Vagina (tissue), 2 donors: ENCODE data around the gene PARM1. TPM values are rescaled to one million over a fixed set of nuclear protein-coding genes. Genes with fewer than 3 reads are reported as not detected.

Experiments used
- DNase-seq, 2 donors: peaks; one replicate each; pipeline ENCODE4 v3.0.0-alpha.2; 2017; ENCODE audit errors: extremely low spot score in 2 of 2
- H3K27ac ChIP-seq: fragments of 200-600 bp; sonication (generic); one replicate; pipeline ENCODE4 v1.5.1; 2019
- H3K27me3 ChIP-seq: fragments of 200-600 bp; sonication (generic); one replicate; pipeline ENCODE4 v1.5.1; 2019
- H3K36me3 ChIP-seq, 2 donors: fragments of 200-600 bp; sonication (generic); one replicate each; pipeline ENCODE4 v1.5.1; 2017 to 2019
- H3K4me1 ChIP-seq: fragments of 200-600 bp; sonication (generic); one replicate; pipeline ENCODE4 v1.5.1; 2019
- H3K4me3 ChIP-seq, 2 donors: fragments of 200-600 bp; sonication (generic); 1 replicate in 1 of 2; 2 replicates in 1 of 2; pipeline ENCODE4 v1.5.1; 2016 to 2019
- H3K9me3 ChIP-seq: fragments of 200-600 bp; sonication (generic); one replicate; pipeline ENCODE4 v1.5.1; 2019
- POLR2A ChIP-seq, 2 donors: fragments of 450-650 bp; IDR thresholded peaks; one replicate each; pipeline ENCODE4 v1.6.1; 2017; ENCODE audit warnings: antibody characterized with exemption in 2 of 2, mild to moderate bottlenecking in 2 of 2, moderate library complexity in 2 of 2
- POLR2AphosphoS5 ChIP-seq, 2 donors: sonication (generic); formaldehyde crosslinking; IDR thresholded peaks; one replicate each; pipeline ENCODE4 v1.9.0; 2017; ENCODE audit warnings: antibody characterized with exemption in 2 of 2, mild to moderate bottlenecking in 2 of 2, low read depth in 1 of 2; ENCODE audit not compliant: insufficient read depth in 1 of 2
- intact Hi-C: fragments of 100-400 bp; cut with DNase I; formaldehyde crosslinking; loops from one replicate; pipeline ENCODE4 v1.15.1; 2023
- total RNA-seq: library from RNA; depleted of rRNA; stranded (reverse); fragments of >200 nt; gene quantifications from one replicate; pipeline ENCODE4 v1.2.3, GENCODE V29; 2016
- TF ChIP-seq, protein P1 (sequence below), 3 experiments: fragments of 450-650 bp in 2 of 3; fragments of 200-600 bp in 1 of 3; sonication (generic) in 1 of 3; IDR thresholded peaks; one replicate each; pipeline ENCODE4 v1.5.1; 2017 to 2019; ENCODE audit warnings: antibody characterized with exemption in 3 of 3, mild to moderate bottlenecking in 2 of 3, moderate library complexity in 2 of 3

Gene PARM1
- total RNA-seq, 1 donor from 2014 or later = 26.3 TPM

- no peaks in the 10 kb centered on the region for H3K27me3 ChIP-seq
- intact Hi-C loops = no loop called here
- no peak overlapping the region for H3K4me3 ChIP-seq
- TF ChIP-seq POLR2AphosphoS5 (IDR thresholded peaks at IDR 0.05; ENCODE audit: insufficient read depth in 1 of 2, low read depth in 1 of 2) = no peak
- TF ChIP-seq, protein P1, sequence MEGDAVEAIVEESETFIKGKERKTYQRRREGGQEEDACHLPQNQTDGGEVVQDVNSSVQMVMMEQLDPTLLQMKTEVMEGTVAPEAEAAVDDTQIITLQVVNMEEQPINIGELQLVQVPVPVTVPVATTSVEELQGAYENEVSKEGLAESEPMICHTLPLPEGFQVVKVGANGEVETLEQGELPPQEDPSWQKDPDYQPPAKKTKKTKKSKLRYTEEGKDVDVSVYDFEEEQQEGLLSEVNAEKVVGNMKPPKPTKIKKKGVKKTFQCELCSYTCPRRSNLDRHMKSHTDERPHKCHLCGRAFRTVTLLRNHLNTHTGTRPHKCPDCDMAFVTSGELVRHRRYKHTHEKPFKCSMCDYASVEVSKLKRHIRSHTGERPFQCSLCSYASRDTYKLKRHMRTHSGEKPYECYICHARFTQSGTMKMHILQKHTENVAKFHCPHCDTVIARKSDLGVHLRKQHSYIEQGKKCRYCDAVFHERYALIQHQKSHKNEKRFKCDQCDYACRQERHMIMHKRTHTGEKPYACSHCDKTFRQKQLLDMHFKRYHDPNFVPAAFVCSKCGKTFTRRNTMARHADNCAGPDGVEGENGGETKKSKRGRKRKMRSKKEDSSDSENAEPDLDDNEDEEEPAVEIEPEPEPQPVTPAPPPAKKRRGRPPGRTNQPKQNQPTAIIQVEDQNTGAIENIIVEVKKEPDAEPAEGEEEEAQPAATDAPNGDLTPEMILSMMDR (IDR thresholded peaks at IDR 0.05) = no peak
- TF ChIP-seq POLR2A (IDR thresholded peaks at IDR 0.05) = no peak
- no peak overlapping the region for H3K27ac ChIP-seq
- H3K36me3 ChIP-seq = no peaks in the 10 kb centered on the region
- DNase-seq = no peak
- H3K4me1 ChIP-seq = peaks cover 13% of the 10 kb centered on the region
- no peaks in the 10 kb centered on the region for H3K9me3 ChIP-seq
Measured at GRCh38 chr4:74964311-74964710, 31.4 kb downstream of the PARM1 start.

DNA sequence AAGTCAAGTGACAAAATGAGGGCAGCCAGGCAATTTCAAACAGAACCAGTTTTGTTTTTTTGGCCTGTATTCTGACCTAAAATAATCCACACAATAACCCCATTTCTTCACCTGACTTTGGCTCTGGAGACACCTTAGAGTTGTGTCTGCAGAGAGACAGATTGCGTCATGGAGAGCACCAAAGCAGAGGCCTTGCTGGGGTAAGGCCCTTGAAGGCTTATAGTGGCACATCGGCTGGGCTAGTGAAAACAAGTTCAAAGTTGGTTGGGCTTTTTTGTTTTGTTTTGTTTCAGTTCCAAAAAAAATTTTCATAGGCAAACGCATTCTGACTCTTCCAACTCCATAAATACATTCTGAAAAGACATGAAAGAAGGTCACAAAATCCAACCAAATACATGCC is 34.4 kb downstream of the PARM1 start:
- DNase-seq = no peak
- intact Hi-C loops = no loop called here
- Histone ChIP-seq H3K27ac (no peak overlapping the region), H3K27me3 (no peaks in the 10 kb centered on the region), H3K4me3 (no peak overlapping the region), H3K9me3 (no peaks in the 10 kb centered on the region), H3K4me1 (peaks cover 13% of the 10 kb centered on the region), H3K36me3 (no peaks in the 10 kb centered on the region)
- TF ChIP-seq, protein P1 (IDR thresholded peaks at IDR 0.05) = no peak
- TF ChIP-seq POLR2AphosphoS5 (IDR thresholded peaks at IDR 0.05; ENCODE audit: insufficient read depth in 1 of 2, low read depth in 1 of 2) = no peak
- no peak for TF ChIP-seq POLR2A (IDR thresholded peaks at IDR 0.05)

GRCh38 chr4:74968456-74969164 is 35.7 kb downstream of the PARM1 start:
- TF ChIP-seq POLR2A (IDR thresholded peaks at IDR 0.05) = no peak
- TF ChIP-seq POLR2AphosphoS5 (IDR thresholded peaks at IDR 0.05; ENCODE audit: insufficient read depth in 1 of 2, low read depth in 1 of 2) = no peak
- TF ChIP-seq, protein P1 (IDR thresholded peaks at IDR 0.05) = no peak
- Histone ChIP-seq H3K4me3 (no peak overlapping the region), H3K36me3 (no peaks in the 10 kb centered on the region), H3K27me3 (no peaks in the 10 kb centered on the region), H3K9me3 (no peaks in the 10 kb centered on the region), H3K27ac (no peak overlapping the region), H3K4me1 (peaks cover 13% of the 10 kb centered on the region)
- intact Hi-C loops = no loop called here
- DNase-seq = no peak

- Histone ChIP-seq H3K36me3 (no peaks in the 10 kb centered on the region), H3K4me3 (no peak overlapping the region), H3K27me3 (no peaks in the 10 kb centered on the region), H3K9me3 (no peaks in the 10 kb centered on the region), H3K4me1 (peaks cover 13% of the 10 kb centered on the region), H3K27ac (no peak overlapping the region)
- DNase-seq = no peak
- TF ChIP-seq POLR2AphosphoS5 (IDR thresholded peaks at IDR 0.05; ENCODE audit: insufficient read depth in 1 of 2, low read depth in 1 of 2) (no peak), POLR2A (IDR thresholded peaks at IDR 0.05) (no peak)
- TF ChIP-seq, protein P1 (IDR thresholded peaks at IDR 0.05) = no peak
- intact Hi-C loops = no loop called here
Measured at GRCh38 chr4:74969507-74970474, 36.9 kb downstream of the PARM1 start.
